Right forelimb (tissue), 1 donor: Measurements from ENCODE around the gene NSUN3.
"Not testable (repeated sequence)": the region's sequence is repeated elsewhere in the genome, so short reads cannot be mapped to it uniquely, and the experiment has no call there.

Experiments used
- DNase-seq: peaks from one replicate; pipeline ENCODE4 v3.0.0-alpha.2; 2018

The NSUN3 gene

DNA sequence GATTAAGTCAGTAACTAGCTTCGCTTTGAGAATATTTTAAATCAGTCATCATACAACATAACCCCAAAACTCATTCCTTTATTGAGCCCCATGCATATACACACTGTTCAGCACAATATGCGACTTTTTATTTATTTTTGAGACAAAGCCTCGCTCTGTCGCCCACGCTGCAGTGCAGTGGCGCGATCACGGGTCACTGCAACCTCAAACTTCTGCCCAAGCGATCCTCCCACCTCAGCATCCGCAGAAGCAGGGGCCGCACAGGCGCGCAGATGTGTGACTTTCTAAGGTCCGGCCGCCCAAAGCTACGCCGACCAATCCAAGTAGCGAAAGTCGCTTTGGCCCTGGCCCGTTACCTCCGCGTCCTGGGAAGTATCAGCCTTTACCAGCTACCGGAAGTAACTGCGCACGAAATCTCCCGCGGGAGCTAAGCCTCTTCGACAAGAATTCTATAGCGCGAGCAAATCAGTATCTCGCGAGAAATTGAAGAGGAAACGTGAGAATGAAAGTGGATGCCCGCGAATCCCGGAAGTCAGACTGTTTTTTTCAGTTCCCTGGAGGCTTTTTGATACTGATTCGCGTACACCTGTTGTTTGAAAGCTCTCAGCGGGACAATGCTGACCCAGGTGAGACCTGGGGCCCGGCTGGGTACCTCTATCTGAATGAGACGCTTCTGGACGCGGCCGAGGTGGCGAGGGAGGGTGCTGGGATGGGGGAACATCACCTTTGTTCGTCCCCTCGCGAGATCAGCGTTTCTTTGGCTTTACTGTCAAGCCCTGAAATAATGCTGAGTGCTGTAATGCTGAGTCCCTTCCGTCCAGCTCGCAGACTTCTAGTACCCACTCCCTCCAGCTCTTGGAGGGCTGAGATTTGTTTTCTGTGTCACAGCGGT lies at the start of gene NSUN3, which contains the start of gene DHFR2:
TSS of gene NSUN3 (plus strand) at position 549 of the 892 bp plus-strand sequence. CDS start at position 615, 66 bp downstream.
TSS of gene DHFR2 (minus strand) at position 404 of the 892 bp plus-strand sequence. CDS start 1,405 bp downstream, outside the sequence.
- peak; percentile 92 for DNase-seq

DNA sequence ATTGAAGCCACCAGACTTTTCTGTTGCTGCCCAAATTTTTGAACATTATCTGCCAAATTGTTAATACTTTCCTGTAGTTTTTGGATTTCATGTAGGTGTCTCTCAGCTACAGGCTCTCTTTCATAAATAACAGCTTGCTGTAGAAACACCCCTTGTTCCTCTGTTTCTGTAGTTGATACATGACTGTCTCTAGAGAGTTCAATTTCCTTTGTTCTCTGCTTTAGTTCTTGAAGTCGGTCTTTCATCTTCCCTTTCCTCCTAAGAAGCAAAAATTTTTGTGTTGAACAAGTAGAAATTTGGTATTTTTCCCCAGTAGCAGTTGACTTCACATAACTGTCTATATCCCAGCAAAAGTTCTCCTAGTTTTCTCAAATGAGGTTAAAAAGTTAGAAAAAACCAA lies 47.8 kb upstream of the NSUN3 start:
- DNase-seq, result no peak

DNA sequence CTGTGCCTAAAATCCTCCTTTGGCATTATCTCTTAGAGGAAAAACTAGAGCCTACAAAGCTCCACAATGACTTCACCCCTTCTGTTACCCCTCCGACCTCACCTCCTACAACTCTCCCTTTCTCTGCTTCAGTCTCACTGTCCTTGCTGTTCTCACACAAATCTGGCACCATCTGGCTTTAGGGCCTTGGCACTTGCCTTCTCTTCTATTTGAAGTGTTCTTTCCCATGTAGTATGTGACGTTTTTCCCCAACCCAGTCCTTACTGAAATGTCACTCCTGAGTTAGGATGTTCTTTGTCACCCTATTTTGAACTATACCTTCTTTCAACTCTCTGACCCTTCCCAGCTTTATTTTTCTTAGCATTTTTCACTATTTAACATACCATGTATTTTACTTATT lies 43.2 kb upstream of the NSUN3 start:
- no peak for DNase-seq

DNA sequence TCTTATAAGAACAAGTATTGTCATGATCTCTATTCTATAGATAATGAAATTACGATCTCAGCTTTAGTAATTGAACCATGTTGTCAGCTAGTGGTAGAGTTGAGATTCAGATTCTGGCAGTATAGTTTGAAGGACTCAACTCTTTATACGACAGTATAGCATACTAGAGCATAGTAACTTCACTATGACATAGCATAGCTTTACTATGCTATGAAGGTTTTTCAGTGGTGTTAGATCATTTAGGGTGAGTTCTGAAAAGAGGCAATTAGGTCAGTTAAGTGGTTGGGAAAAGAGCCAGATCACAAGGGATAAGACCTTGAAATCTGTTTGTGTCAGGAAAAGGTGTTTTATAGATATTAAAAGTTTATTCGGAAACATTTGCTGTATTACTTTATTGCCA lies 42.6 kb upstream of the NSUN3 start:
- no peak for DNase-seq

DNA sequence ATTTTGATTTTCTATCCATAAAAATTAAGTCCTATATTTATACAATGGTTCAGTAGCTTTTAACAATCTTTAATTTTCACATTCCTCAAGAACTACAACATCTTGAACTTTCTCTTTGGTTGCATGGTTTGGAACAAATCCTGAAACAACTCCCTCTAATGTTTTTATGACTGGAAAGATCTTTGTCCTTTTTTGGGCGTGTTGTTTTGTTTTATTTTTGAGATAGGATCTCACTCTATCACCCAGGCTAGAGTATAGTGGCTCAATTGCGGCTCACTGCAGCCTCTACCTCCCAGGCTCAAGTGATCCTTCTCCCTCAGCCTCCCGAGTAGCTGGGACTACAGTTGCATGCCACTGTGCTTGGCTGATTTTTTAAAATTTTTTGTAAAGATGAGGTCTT lies 38.5 kb upstream of the NSUN3 start:
- no peak for DNase-seq

DNA sequence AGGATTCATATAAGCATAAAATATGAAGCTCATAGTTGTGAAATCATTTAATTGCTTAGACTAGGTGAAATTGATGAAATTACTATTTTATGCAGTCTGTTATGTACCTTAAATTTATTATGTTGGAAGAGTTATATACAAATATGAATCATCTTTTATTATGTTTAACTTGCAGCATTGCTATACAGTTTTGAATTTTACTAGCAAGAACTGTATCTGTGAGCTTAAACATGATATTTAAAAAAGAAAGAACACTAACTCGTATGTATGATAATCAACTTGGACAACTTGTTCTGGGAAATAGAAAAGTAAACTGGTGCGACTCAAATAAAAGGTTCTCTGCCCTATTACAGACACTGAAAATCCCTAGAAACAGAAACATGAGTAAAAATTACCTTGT lies 36.2 kb upstream of the NSUN3 start:
- no peak for DNase-seq

DNA sequence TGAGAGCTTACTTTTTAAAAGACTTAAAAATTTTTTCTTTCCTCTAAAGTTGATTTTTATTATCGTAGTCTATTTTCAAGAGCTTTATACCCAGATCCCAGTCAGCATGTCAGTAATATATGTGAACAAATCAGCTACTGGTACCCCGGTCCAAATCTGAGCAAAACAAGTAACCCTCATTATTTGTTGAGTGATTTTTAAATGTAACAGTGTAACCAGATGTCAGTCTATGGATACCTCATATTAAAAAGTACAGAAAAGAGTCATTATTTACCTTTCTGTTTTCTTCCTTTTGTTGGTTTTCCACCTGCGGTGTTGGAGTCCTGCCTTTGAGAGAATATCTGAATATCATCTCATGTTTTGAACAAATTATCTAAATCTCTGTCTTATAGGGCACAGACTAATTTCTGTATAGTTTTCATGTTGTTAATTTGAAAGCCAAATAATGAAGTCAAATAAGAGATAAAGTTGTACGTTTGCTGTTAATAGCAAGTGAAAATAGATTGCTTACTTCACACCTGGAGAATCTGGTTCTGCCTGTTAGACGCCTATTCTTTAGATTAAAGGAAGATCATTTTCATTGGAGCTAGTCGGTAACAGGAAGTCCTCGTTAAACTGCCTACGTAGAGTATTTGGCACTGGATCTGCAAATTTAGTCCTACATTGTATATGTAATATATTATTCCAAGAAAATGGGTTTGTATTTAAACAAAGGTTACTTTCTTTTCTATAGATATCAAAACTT lies 34.6 kb upstream of the NSUN3 start, which contains the start of gene STX19:
TSS of gene STX19 (minus strand) at position 505 of the 745 bp plus-strand sequence. CDS start 13,328 bp downstream, outside the sequence.
- no peak for DNase-seq

DNA sequence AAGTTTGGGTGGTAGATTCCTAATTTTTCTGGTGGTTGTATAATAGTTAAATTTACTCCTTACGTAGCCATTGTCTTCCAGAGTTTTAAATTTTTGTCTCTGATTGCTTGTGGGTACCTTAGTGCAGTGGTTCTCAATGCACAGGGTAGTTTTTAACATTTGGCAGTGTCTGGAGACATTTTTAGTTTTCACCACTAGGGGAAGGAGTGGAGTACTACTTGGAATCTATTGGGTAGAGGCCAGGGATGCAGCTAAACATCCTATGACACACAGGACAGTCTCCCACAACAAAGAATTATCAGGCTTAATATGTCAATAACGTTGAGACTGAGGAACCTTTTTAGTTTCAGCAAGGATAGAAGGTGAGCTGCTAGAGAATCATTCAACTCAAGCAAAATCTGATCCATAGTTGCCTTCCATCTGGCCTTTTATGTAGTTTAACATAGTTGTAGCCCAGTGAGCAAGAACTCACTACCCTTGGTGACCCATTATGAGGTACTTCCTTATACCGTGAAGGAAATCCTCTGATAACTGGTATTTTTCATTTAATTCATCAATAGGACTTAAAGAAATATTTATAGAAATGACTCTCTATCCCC lies 25.9 kb upstream of the NSUN3 start:
- no peak for DNase-seq

DNA sequence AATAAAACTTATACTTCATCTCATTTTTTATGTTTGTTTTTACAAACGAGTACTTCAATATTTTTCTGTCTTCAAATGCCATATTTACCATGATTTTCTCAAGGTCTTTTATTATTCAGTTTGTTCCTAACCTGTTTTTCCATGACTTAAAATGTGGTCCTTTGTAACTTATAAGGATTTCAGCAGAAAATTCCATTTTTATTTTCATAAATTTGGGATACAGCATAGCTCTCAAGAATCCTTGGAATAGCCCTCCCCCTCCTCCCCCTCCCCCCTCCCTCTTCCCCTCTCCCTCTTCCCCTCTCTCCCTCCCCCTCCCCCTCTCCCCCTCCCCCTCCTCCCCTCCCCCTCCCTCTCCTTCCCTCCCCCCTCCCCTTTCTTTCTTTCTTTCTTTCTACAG lies 19.6 kb upstream of the NSUN3 start:
- no peak for DNase-seq

DNA sequence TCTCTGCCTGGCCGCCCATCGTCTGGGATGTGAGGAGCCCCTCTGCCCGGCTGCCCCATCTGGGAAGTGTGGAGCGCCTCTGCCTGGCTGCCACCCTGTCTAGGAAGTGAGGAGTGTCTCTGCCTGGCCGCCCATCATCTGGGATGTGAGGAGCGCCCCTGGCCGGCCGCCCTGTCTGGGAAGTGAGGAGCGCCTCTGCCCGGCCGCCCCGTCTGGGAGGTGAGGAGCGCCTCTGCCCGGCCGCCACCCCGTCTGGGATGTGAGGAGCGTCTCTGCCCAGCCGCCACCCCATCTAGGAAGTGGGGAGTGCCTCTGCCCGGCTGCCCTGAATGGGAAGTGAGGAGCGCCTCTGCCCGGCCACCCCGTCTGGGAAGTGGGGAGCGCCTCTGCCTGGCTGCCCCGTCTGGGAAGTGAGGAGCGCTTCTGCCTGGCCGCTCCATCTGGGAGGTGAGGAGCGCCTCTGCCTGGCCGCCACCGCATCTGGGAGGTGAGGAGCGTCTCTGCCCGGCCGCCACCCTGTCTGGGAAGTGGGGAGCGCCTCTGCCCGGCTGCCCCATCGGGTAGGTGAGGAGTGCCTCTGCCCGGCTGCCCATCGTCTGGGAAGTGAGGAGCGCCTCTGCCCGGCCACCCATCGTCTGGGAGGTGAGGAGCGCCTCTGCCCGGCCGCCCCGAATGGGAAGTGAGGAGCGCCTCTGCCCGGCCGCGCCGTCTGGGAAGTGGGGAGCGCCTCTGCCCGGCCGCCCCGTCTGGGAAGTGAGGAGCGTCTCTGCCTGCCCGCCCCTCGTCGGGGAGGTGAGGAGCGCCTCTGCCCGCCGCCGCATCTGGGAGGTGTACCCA lies 18.5 kb upstream of the NSUN3 start:
- DNase-seq, result not testable (repeated sequence)

DNA sequence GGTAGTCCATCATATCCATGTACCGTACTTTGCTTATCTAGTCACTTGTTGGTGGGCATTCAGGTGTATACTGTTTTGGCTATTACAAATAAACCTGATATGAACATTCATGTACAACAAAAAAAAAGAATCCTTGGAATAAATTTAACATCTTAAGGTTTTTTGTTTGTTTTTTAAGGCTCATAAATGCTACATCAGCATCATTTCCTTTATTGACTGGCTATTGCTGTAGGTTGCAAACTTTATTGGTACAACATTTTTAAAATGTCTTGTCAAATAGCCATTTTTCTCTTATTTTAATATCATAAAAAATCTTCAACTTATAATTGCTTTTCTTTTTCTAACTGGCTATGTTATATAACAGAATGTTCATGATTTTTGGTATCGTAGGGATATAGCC lies 16.3 kb upstream of the NSUN3 start:
- no peak for DNase-seq

DNA sequence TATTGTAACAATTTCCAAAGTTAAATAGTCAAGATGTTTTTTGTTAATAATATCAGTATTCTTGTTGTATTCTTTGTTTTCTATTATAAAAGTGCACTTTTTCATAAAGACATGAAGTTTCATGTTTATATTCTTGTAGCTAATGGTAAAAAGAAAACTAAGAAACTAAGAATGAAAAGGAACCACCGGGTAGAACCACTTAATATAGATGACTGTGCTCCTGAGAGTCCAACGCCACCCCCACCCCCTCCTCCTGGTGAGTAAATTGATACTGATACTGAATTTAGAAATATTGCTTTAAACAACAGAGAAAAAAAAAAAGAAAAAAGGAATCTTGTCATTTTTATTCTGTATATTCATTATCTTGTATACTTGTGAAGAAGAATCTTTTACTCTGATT lies 13.6 kb upstream of the NSUN3 start:
- DNase-seq, result no peak

DNA sequence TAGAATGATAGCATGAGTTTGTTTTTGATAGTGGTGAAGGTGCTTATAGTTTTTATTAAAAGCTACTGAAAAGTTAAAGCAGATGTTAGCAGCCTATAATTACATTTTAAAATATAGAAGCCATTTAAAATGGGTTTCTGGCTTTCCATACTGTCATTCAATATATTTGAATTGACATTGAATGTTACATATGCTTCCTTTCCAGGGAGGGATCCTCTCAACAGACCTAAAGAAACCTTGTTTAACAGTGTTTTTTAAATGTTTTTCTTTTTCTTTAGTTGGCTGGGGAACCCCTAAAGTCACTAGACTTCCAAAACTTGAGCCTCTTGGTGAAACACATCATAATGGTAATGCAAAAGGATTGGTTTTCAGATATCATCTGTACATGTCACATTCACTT lies 12.3 kb upstream of the NSUN3 start:
- DNase-seq, result no peak

DNA sequence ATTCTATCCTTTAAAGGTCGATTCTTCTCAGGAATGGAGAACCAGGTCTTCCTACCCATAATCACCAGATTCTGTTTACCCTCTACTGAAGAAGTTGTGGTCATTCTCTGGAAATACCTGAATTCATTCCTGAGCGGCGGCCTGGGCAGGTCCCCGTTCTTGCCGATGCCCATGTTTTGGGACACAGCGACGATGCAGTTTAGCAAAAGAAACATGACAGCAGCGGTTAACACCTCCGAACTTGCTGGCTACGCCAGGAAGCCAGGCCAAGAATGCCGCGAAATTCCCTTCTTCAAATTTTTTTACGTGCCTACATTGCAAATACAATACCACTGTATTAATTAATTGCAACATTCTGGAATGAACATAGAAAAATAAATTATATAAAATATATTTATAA lies 1.6 kb upstream of the NSUN3 start:
- no peak for DNase-seq

DNA sequence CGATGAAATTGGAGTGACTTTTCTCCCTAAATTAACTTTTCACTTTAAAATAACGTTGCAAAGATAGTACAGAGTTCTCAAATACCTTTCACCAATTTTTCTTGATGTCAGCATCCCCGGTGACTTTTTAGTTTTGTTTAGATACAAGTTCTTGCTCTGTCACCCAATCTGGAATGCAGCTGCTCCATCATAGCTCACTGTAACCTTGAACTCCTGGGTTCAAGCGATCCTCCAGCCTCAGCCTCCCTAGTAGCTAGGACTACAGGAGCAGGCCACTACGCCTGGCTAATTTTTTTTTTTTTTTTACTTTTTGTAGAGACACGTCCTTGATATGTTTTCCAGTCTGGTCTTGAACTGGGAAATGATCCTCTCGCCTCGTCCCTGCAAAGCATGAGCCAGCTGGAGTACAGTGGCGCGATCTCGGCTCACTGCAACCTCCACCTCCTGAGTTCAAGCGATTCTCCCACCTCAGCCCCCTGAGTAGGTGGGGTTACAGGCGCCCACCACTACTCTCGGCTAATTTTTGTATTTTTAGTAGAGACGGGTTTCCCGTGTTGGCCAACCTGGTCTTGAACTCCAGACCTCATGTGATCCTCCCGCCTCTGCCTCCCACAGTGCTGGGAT lies 747 bp downstream of the NSUN3 start:
- no peak for DNase-seq

DNA sequence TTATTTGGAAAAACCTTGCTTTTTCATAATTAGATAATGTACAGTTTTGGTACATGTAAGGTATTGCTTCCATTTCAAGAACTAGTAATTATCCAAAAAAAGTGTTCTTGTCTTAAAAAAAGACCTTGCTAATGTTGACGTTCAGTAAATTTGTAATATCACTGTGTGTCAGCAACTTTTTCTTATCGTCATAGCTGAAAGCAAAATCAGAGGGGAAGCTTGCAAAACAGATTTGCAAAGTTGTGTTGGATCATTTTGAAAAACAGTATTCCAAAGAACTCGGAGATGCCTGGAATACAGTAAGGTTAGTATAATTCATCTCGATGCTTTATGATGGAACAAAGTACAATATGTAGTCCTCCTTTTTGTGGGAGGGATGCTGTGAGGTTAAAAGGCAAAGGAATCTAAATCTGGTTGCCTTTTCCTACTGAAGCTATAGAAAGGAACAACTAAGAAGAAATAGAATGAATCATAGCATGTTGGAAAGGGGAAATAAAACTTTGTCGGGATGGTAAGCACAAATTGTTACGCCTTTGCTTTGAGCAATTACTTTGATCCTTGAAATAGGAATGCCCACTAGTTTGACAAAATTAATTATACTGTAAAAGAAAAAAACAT lies 1.5 kb downstream of the NSUN3 start:
- no peak for DNase-seq

DNA sequence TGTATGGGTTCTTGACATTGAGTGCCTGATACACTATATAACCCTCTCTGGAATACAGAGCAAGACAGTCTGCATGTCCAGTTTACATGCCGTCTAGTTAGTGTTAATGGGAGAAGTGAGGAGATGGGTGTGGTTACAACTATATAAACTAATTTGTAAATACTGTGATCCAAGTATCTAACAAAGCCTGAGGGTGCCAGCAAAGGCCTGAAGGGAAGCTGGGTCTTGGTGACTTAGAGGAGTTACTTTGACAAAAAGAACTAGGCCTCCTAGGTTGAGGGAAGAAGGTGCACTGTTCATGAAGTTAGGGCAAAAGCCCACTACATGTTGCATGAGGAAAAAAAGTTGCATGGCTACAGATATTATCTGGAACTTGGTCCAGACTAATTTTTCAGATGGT lies 2.3 kb downstream of the NSUN3 start:
- DNase-seq, result no peak

DNA sequence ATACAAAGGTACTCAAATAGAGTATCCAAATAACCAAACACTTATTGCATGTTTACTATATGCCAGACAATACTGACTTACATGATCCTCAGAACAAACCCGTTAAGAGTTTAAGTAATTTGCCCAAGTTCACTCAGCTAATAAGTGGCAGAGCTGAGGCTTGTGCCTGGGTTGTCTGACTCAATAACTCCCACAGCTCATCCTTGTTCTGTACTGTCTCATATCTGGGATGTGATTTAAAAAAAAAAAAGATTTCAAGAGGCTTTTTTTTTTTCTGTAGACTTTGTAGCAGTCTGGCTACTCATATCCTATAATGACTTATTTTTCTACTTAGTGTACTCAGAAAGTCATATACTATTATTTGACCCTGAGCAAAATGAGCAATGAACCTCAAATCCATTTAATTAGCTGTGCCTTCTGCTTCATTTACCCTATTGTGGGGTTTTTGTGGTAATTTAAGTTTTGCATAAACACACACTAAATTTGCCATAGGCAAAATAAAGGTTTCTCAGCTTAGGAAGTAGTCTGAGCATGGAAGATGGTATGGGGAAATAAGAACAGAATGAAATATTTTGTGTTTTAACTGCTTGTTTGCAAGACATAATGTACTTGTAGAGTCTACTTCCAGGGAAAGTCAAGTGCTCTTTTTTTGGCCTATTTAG lies 3.1 kb downstream of the NSUN3 start:
- no peak for DNase-seq

DNA sequence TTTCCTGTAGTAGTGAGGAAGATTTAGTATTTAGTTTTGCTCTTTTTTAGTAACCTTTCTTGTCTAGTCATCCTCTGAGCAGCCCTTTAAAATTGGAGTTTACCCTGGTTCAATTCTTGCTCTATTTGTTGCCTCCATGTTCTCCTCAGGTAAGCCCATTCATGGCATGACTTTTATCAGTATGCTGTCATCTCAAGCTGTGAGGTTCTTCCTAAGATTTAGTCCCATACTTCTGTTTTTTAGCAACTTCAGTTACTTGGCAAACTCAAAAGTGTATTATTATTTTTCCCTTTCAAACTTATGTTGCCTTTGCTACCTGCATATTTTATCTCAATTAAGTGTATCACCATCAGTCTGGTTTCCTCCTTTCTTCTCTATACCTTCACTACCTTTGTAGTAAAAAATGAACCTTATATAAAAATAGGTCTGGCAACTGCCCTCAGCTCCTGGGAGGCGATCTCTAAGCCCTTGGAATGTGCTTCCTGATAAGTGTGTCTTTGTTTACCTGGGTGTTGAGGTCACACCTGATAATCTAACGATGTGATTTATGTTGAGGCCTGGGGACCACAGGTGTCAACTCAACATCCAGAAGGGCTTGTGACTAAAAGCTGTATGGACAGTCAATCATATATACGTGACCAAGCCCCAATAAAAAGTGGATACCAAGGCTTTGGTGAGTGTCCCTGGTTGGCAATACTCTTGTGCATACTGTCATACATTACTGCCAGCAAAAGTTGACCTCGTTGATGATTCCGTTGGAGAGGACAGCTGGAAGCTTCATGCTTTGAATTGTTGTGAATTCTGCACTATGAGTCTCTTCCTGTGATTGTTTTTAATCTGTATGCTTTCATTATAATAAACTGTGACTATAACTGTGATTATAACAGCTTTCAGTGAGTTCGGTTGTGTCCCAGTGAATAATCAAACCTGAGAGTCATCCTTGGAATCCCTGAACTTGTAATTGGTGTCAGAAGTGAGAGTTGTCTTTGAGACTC lies 3.9 kb downstream of the NSUN3 start:
- DNase-seq, result no peak
